ENCODE measurements around the gene RNLS.

RNLS gene

DNA sequence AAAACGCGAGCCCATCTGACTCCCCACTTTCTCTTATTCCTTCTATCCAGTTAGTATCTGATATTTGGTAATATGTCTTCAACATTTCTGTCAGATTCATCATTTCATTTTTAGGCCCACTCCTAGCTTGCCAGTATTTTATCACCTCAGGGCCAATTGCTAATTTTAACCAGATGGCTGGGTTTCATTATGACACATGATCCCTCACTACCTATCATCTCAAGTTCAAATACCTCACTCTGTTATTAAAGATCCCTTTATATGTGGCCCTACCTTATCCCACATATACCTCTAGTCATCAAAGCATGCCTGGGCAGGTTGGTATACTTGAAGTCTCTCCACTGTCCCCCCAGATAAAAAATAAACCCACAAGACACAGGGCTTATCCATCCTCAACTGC lies 104.9 kb downstream of the RNLS start:
- H3K36me3 ChIP-seq (ENCODE audit: control insufficient read depth, insufficient read depth, low read length) = no peaks in the 10 kb centered on the region
- H3K4me1 ChIP-seq (ENCODE audit: control insufficient read depth, insufficient read depth, low read length) = peaks cover 2% of the 10 kb centered on the region
- H3K27me3 ChIP-seq (ENCODE audit: control insufficient read depth, insufficient read depth, low read length) = no peaks in the 10 kb centered on the region
- no peak overlapping the region for H3K4me3 ChIP-seq (ENCODE audit: low read length)
- H3K27ac ChIP-seq (ENCODE audit: low read depth, low read length) = no peak overlapping the region
- H3K9ac ChIP-seq (ENCODE audit: low read length) = no peak overlapping the region

GRCh38 chr10:88477343-88478085 lies 105.6 kb downstream of the RNLS start:
- Histone ChIP-seq H3K27me3 (ENCODE audit: control insufficient read depth, insufficient read depth, low read length) (no peaks in the 10 kb centered on the region), H3K27ac (ENCODE audit: low read depth, low read length) (no peak overlapping the region), H3K9ac (ENCODE audit: low read length) (no peak overlapping the region), H3K4me3 (ENCODE audit: low read length) (no peak overlapping the region), H3K4me1 (ENCODE audit: control insufficient read depth, insufficient read depth, low read length) (peaks cover 2% of the 10 kb centered on the region), H3K36me3 (ENCODE audit: control insufficient read depth, insufficient read depth, low read length) (no peaks in the 10 kb centered on the region)

DNA sequence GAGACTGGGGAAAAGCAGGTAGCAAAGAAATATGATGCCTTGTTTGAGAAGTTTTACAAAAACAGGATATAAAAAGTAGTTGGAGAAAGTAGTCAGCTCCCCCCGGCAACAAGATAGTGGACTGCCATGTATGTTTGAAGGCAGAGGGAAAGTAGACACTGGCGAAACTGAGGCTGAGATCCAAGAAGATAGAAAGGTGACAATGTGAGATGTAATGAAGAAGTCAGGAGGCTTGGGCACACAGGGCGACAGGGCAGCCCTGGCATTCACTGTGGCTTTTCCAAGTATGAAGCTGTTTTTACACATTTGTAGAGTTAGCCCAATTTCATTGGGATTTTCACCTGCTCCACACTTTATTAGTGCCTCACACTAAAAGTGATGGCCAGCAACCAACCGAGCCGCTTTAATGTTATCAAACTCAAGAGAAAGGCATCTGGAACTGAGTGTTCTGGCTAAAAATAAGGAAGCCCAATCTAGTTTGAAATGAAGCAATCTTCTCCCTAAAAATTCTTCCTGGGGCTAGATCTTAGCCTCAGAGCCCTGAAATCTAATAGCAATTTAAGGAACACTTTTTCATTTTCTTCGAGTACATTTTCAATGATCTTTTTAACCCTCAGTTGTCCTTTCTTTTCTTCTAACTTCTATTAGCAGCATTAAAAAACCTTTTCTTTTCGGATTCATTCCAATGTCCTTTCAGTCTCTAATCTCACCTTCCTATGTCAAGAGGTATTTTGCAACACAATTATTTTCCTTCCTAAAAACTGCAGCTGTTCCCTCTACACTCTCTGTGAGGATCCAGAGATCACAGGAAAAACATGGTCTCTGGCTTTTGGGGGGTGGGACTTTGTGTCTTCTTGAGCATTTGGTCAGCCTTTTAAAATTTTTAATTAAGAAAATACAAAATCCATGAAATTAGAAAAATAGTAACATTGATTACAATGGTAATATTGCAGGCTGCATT lies 108.0 kb downstream of the RNLS start:
- H3K4me1 ChIP-seq (ENCODE audit: control insufficient read depth, insufficient read depth, low read length) = peaks cover 2% of the 10 kb centered on the region
- H3K27ac ChIP-seq (ENCODE audit: low read depth, low read length) = no peak overlapping the region
- no peaks in the 10 kb centered on the region for H3K27me3 ChIP-seq (ENCODE audit: control insufficient read depth, insufficient read depth, low read length)
- H3K36me3 ChIP-seq (ENCODE audit: control insufficient read depth, insufficient read depth, low read length) = no peaks in the 10 kb centered on the region
- no peak overlapping the region for H3K4me3 ChIP-seq (ENCODE audit: low read length)
- H3K9ac ChIP-seq (ENCODE audit: low read length) = no peak overlapping the region

- no peak overlapping the region for H3K4me3 ChIP-seq (ENCODE audit: low read length)
- no peak overlapping the region for H3K9ac ChIP-seq (ENCODE audit: low read length)
- no peak overlapping the region for H3K27ac ChIP-seq (ENCODE audit: low read depth, low read length)
- H3K36me3 ChIP-seq (ENCODE audit: control insufficient read depth, insufficient read depth, low read length) = no peaks in the 10 kb centered on the region
- no peaks in the 10 kb centered on the region for H3K27me3 ChIP-seq (ENCODE audit: control insufficient read depth, insufficient read depth, low read length)
- peaks cover 2% of the 10 kb centered on the region for H3K4me1 ChIP-seq (ENCODE audit: control insufficient read depth, insufficient read depth, low read length)
Measured at GRCh38 chr10:88473989-88474883, 108.9 kb downstream of the RNLS start.

DNA sequence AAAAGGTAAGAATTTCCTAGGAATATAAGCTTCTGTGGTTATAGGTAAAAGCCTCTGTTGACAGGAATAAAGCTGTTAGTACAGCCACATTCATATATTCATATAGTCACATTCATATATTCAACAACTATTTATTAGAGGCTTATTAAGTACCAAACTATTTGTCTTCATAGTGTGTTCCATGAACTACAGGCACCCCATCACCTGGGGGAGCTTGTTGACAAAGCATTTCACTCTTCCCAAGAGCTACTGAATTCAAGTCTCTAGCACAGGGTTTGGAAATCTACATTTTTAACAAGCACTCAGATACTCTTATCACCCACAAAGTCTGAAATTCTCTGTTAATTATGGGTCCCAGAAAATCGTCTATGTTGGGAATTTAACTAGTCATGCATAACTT lies 110.6 kb downstream of the RNLS start:
- no peaks in the 10 kb centered on the region for H3K27me3 ChIP-seq (ENCODE audit: control insufficient read depth, insufficient read depth, low read length)
- H3K4me1 ChIP-seq (ENCODE audit: control insufficient read depth, insufficient read depth, low read length) = peaks cover 2% of the 10 kb centered on the region
- no peak overlapping the region for H3K27ac ChIP-seq (ENCODE audit: low read depth, low read length)
- no peak overlapping the region for H3K4me3 ChIP-seq (ENCODE audit: low read length)
- H3K9ac ChIP-seq (ENCODE audit: low read length) = no peak overlapping the region
- no peaks in the 10 kb centered on the region for H3K36me3 ChIP-seq (ENCODE audit: control insufficient read depth, insufficient read depth, low read length)

DNA sequence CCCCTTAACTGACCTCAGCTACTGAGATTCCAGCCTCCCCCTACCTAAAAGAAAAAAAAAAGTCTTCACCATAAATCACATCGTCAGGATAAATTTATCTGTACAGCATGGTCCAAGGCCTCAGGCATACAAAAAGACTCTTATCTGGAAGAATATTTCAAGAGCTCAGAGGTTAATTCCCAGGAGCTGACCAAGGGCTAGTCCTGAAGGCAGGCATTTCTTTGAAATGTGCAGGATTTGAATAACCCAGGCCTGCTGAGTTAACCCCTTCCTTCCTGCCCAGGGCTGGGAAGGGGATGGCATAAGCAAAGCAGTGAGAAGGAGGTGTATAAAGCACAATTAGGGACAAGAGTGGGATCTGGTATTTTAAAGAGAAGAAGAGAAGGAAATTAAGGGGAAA lies 111.2 kb downstream of the RNLS start:
- H3K27ac ChIP-seq (ENCODE audit: low read depth, low read length) = no peak overlapping the region
- no peaks in the 10 kb centered on the region for H3K36me3 ChIP-seq (ENCODE audit: control insufficient read depth, insufficient read depth, low read length)
- no peaks in the 10 kb centered on the region for H3K27me3 ChIP-seq (ENCODE audit: control insufficient read depth, insufficient read depth, low read length)
- no peak overlapping the region for H3K9ac ChIP-seq (ENCODE audit: low read length)
- H3K4me3 ChIP-seq (ENCODE audit: low read length) = no peak overlapping the region
- H3K4me1 ChIP-seq (ENCODE audit: control insufficient read depth, insufficient read depth, low read length) = peaks cover 2% of the 10 kb centered on the region

DNA sequence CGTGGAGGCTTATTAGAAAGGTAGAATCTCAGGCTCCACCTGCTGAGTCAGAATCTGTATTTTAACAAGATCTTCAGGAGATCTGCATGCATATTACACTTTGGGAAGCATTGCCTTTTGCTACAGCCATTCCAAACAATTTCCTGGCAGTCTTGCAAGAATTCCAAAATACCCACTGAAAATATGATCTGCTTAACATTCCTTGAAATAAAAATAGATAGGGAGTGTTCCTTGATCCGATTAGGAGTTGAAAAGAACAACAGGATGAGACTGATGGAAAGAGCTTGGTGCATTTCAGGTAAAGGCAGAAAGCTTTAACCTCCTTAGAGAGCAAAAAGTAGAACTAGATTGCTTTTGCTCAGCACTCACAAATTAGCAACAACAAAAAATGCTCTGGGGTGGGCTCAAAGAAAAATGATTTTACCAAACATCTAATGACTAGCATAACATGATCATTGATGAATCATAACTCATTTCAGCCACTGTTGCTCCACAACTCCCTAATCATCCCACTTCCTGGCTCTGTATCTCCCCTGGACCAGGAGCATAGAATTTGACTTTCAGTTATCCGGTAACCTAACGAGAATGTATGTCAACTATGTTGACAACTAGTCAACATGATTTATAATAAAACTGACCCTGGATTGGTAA lies 115.2 kb downstream of the RNLS start:
- H3K27ac ChIP-seq (ENCODE audit: low read depth, low read length) = no peak overlapping the region
- no peak overlapping the region for H3K9ac ChIP-seq (ENCODE audit: low read length)
- H3K4me3 ChIP-seq (ENCODE audit: low read length) = no peak overlapping the region
- no peaks in the 10 kb centered on the region for H3K36me3 ChIP-seq (ENCODE audit: control insufficient read depth, insufficient read depth, low read length)
- no peaks in the 10 kb centered on the region for H3K4me1 ChIP-seq (ENCODE audit: control insufficient read depth, insufficient read depth, low read length)
- no peaks in the 10 kb centered on the region for H3K27me3 ChIP-seq (ENCODE audit: control insufficient read depth, insufficient read depth, low read length)

GRCh38 chr10:88466786-88467185 lies 116.3 kb downstream of the RNLS start:
- H3K4me3 ChIP-seq (ENCODE audit: low read length) = no peak overlapping the region
- H3K9ac ChIP-seq (ENCODE audit: low read length) = no peak overlapping the region
- H3K27me3 ChIP-seq (ENCODE audit: control insufficient read depth, insufficient read depth, low read length) = no peaks in the 10 kb centered on the region
- H3K36me3 ChIP-seq (ENCODE audit: control insufficient read depth, insufficient read depth, low read length) = no peaks in the 10 kb centered on the region
- no peak overlapping the region for H3K27ac ChIP-seq (ENCODE audit: low read depth, low read length)
- no peaks in the 10 kb centered on the region for H3K4me1 ChIP-seq (ENCODE audit: control insufficient read depth, insufficient read depth, low read length)

GRCh38 chr10:88465765-88466164 lies 117.4 kb downstream of the RNLS start:
- Histone ChIP-seq H3K36me3 (ENCODE audit: control insufficient read depth, insufficient read depth, low read length) (no peaks in the 10 kb centered on the region), H3K4me3 (ENCODE audit: low read length) (no peak overlapping the region), H3K27ac (ENCODE audit: low read depth, low read length) (no peak overlapping the region), H3K9ac (ENCODE audit: low read length) (no peak overlapping the region), H3K27me3 (ENCODE audit: control insufficient read depth, insufficient read depth, low read length) (no peaks in the 10 kb centered on the region), H3K4me1 (ENCODE audit: control insufficient read depth, insufficient read depth, low read length) (no peaks in the 10 kb centered on the region)

GRCh38 chr10:88463811-88464210 lies 119.3 kb downstream of the RNLS start:
- no peak overlapping the region for H3K4me3 ChIP-seq (ENCODE audit: low read length)
- H3K36me3 ChIP-seq (ENCODE audit: control insufficient read depth, insufficient read depth, low read length) = no peaks in the 10 kb centered on the region
- no peaks in the 10 kb centered on the region for H3K27me3 ChIP-seq (ENCODE audit: control insufficient read depth, insufficient read depth, low read length)
- H3K27ac ChIP-seq (ENCODE audit: low read depth, low read length) = no peak overlapping the region
- H3K9ac ChIP-seq (ENCODE audit: low read length) = no peak overlapping the region
- no peaks in the 10 kb centered on the region for H3K4me1 ChIP-seq (ENCODE audit: control insufficient read depth, insufficient read depth, low read length)

GRCh38 chr10:88461426-88461825 lies 121.7 kb downstream of the RNLS start:
- Histone ChIP-seq H3K36me3 (ENCODE audit: control insufficient read depth, insufficient read depth, low read length) (no peaks in the 10 kb centered on the region), H3K9ac (ENCODE audit: low read length) (no peak overlapping the region), H3K27me3 (ENCODE audit: control insufficient read depth, insufficient read depth, low read length) (no peaks in the 10 kb centered on the region), H3K27ac (ENCODE audit: low read depth, low read length) (no peak overlapping the region), H3K4me1 (ENCODE audit: control insufficient read depth, insufficient read depth, low read length) (no peaks in the 10 kb centered on the region), H3K4me3 (ENCODE audit: low read length) (no peak overlapping the region)

GRCh38 chr10:88459530-88459929 lies 123.6 kb downstream of the RNLS start:
- Histone ChIP-seq H3K27me3 (ENCODE audit: control insufficient read depth, insufficient read depth, low read length) (no peaks in the 10 kb centered on the region), H3K4me1 (ENCODE audit: control insufficient read depth, insufficient read depth, low read length) (no peaks in the 10 kb centered on the region)

More at GRCh38 chr10:88459530-88459929, 123.6 kb downstream of the RNLS start:
- Histone ChIP-seq H3K9ac (ENCODE audit: low read length) (no peak overlapping the region), H3K27ac (ENCODE audit: low read depth, low read length) (no peak overlapping the region), H3K4me3 (ENCODE audit: low read length) (no peak overlapping the region), H3K36me3 (ENCODE audit: control insufficient read depth, insufficient read depth, low read length) (no peaks in the 10 kb centered on the region)

Measured in rectal smooth muscle tissue (tissue), 1 donor.